ENCODE measurements around the gene GAL3ST3. TPM values are rescaled to one million over a fixed set of nuclear protein-coding genes. Genes with fewer than 3 reads are reported as not detected.
A peak's percentile ranks its signal among the peaks of the same experiment; 100 is the strongest.

Gene GAL3ST3
- total and polyA plus RNA-seq, 10 donors, result 0.03 to 0.04 (median 0.03) TPM; not detected in 7

DNA sequence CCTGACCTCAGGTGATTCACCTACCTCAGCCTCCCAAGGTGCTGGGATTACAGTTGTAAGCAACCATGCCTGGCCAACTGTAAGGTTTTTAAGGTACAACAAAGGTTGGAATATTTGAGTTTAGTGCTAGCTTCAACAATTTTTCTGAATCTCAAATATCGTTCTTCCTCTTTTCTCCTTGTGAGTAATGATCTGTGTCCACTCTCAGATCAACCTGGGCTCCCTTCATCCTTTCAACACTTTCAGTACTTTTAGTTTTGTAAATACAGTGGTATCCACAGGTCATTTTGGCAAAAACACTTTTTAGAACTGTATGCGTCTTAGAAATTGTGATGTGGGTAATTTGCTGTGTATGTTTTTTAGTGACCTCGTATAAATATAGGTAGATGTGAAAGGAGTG, 29.0 kb upstream of the GAL3ST3 start:
- H3K27me3 ChIP-seq (replicated peaks in 1 of 7), result no peaks in the 10 kb centered on the region
- WGBS, 5 donors, result 69 to 81% (median 75%) methylated on average over 3 of the region's 3 CpGs
- DNase-seq, result no peak
- H3K9me3 ChIP-seq, result no peaks in the 10 kb centered on the region
- H3K36me3 ChIP-seq, result peaks cover 0 to 36% (median 11%) of the 10 kb centered on the region in 6 donors
- intact Hi-C loops (cut with DNase I; ENCODE audit: low total_unique reads), result no loop called here
- TF ChIP-seq POLR2AphosphoS5 (IDR thresholded peaks at IDR 0.05), result no peak
- no peak for TF ChIP-seq POLR2A (IDR thresholded peaks at IDR 0.05)
- TF ChIP-seq, protein P1, sequence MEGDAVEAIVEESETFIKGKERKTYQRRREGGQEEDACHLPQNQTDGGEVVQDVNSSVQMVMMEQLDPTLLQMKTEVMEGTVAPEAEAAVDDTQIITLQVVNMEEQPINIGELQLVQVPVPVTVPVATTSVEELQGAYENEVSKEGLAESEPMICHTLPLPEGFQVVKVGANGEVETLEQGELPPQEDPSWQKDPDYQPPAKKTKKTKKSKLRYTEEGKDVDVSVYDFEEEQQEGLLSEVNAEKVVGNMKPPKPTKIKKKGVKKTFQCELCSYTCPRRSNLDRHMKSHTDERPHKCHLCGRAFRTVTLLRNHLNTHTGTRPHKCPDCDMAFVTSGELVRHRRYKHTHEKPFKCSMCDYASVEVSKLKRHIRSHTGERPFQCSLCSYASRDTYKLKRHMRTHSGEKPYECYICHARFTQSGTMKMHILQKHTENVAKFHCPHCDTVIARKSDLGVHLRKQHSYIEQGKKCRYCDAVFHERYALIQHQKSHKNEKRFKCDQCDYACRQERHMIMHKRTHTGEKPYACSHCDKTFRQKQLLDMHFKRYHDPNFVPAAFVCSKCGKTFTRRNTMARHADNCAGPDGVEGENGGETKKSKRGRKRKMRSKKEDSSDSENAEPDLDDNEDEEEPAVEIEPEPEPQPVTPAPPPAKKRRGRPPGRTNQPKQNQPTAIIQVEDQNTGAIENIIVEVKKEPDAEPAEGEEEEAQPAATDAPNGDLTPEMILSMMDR (IDR thresholded peaks at IDR 0.05 in 8 of 11, conservative IDR thresholded peaks at IDR 0.05 in 3 of 11), result no peak
- peaks cover 40 to 98% (median 61%) of the 10 kb centered on the region in 6 donors for H3K4me1 ChIP-seq
- peak overlapping the region in 7 of 8 donors; percentile 35 to 91 (median 85) for H3K27ac ChIP-seq
- no peak overlapping the region for H3K4me3 ChIP-seq

DNA sequence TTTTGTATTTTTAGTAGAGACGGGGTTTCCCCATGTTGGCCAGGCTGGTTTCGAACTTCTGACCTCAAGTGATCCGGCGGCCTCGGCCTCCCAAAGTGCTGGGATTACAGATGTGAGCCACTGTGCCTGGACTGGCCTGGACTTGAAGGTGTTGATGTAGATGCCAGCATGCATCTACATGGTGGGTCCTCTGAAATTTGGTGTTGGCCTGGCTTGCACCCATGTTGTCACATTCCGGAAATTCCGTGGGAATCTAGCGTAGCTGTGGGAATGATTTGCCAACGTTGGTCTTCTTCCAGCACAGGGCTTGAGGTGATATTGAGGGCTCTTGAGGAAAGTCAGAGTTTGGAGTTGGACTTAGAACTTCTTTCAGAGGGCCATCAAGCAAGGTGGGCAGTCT, 27.6 kb upstream of the GAL3ST3 start:
- Histone ChIP-seq H3K27me3 (replicated peaks in 1 of 7) (no peaks in the 10 kb centered on the region), H3K36me3 (peaks cover 0 to 42% (median 11%) of the 10 kb centered on the region in 6 donors), H3K4me3 (no peak overlapping the region), H3K4me1 (peaks cover 40 to 98% (median 61%) of the 10 kb centered on the region in 6 donors), H3K9me3 (no peaks in the 10 kb centered on the region), H3K27ac (peak overlapping the region in 4 of 8 donors; percentile 85 to 91 (median 87))
- TF ChIP-seq POLR2AphosphoS5 (IDR thresholded peaks at IDR 0.05), result no peak
- TF ChIP-seq, protein P1 (IDR thresholded peaks at IDR 0.05 in 8 of 11, conservative IDR thresholded peaks at IDR 0.05 in 3 of 11), result no peak
- DNase-seq, result no peak
- WGBS, 5 donors, result 93 to 96% (median 94%) methylated on average over 9 of the region's 9 CpGs
- intact Hi-C loops (cut with DNase I; ENCODE audit: low total_unique reads), result no loop called here

DNA sequence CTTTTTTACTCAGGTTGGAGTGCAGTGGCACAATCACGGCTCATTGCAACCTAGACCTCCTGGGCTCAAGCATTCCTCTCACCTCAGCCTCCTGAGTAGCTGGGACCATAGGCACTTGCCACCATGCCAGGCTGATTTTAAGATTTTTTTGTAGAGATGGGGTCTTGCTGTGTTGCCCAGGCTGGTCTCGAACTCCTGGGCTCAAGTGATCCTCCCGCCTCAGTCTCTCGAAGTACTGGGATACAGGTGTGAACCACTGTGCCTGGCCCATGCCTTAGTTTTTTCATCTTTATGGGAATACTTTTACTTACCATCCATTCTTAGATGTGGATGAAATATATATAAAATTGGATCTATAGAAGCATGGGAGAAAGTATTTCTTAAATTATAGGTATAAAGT, 26.3 kb upstream of the GAL3ST3 start:
- H3K4me1 ChIP-seq, result peaks cover 37 to 94% (median 55%) of the 10 kb centered on the region in 6 donors
- H3K36me3 ChIP-seq, result peaks cover 0 to 42% (median 11%) of the 10 kb centered on the region in 6 donors
- no peak for DNase-seq
- TF ChIP-seq POLR2AphosphoS5 (IDR thresholded peaks at IDR 0.05) (no peak), POLR2A (IDR thresholded peaks at IDR 0.05) (no peak)
- TF ChIP-seq, protein P1 (IDR thresholded peaks at IDR 0.05 in 8 of 11, conservative IDR thresholded peaks at IDR 0.05 in 3 of 11), result no peak
- H3K4me3 ChIP-seq, result no peak overlapping the region
- H3K27ac ChIP-seq, result no peak overlapping the region
- H3K27me3 ChIP-seq (replicated peaks in 1 of 7), result no peaks in the 10 kb centered on the region
- WGBS, 5 donors, result 94 to 99% (median 96%) methylated on average over 4 of the region's 4 CpGs
- H3K9me3 ChIP-seq, result no peaks in the 10 kb centered on the region
- intact Hi-C loops (cut with DNase I; ENCODE audit: low total_unique reads), result no loop called here

DNA sequence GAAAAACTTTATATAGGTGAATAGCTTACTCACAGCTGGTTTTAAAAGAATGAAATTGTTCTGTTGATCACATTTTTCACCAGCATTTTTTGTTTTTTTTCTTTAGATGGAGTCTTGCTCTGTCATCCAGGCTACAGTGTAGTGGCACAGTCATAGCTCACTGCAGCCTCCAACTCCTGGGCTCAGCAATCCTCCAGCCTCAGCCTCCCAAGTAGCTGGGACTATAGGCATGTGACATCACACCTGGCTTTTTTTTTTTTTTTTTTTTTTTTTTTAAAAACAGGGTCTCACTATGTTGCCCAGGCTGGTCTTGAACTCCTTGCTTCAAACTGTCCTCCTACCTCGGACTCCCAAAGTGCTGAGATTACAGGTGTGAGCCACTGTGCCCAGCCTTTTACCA, 24.7 kb upstream of the GAL3ST3 start:
- H3K9me3 ChIP-seq, result no peaks in the 10 kb centered on the region
- 95 to 100% (median 98%) methylated on average over 1 of the region's 1 CpG for WGBS, 5 donors
- no peaks in the 10 kb centered on the region for H3K27me3 ChIP-seq (replicated peaks in 1 of 7)
- no peak for DNase-seq
- H3K4me1 ChIP-seq, result peaks cover 30 to 89% (median 51%) of the 10 kb centered on the region in 6 donors
- peak overlapping the region in 4 of 8 donors; percentile 1 to 99 (median 51) for H3K27ac ChIP-seq
- intact Hi-C loops (cut with DNase I; ENCODE audit: low total_unique reads), result no loop called here
- TF ChIP-seq, protein P1 (IDR thresholded peaks at IDR 0.05 in 8 of 11, conservative IDR thresholded peaks at IDR 0.05 in 3 of 11), result no peak
- TF ChIP-seq POLR2AphosphoS5 (IDR thresholded peaks at IDR 0.05), result no peak
- TF ChIP-seq POLR2A (IDR thresholded peaks at IDR 0.05), result no peak
- no peak overlapping the region for H3K4me3 ChIP-seq
- H3K36me3 ChIP-seq, result peaks cover 0 to 46% (median 11%) of the 10 kb centered on the region in 6 donors

Data from spleen (tissue), 11 donors.